Parathyroid adenoma (tissue), 2 donors: ENCODE data around the gene KIAA0040.
"Not testable (repeated sequence)": the region's sequence is repeated elsewhere in the genome, so short reads cannot be mapped to it uniquely, and the experiment has no call there.

Source experiments
- H2AFZ ChIP-seq: fragments of 300-600 bp; sonication (generic); one replicate; pipeline ENCODE4 v1.7.0; 2017; ENCODE audit warnings: antibody characterized with exemption, mild to moderate bottlenecking
- H3K27ac ChIP-seq: fragments of 300-600 bp; sonication (generic); one replicate; pipeline ENCODE4 v1.7.0; 2017
- H3K27me3 ChIP-seq: fragments of 300-600 bp; sonication (generic); one replicate; pipeline ENCODE4 v1.7.0; 2017; ENCODE audit warnings: low read length; ENCODE audit not compliant: control insufficient read depth, insufficient read depth
- H3K36me3 ChIP-seq: fragments of 300-600 bp; sonication (generic); one replicate; pipeline ENCODE4 v1.7.0; 2017; ENCODE audit warnings: low read length; ENCODE audit not compliant: control insufficient read depth, insufficient read depth
- H3K4me1 ChIP-seq: fragments of 300-600 bp; sonication (generic); one replicate; pipeline ENCODE4 v1.7.0; 2017; ENCODE audit warnings: control low read depth
- H3K4me2 ChIP-seq: fragments of 300-600 bp; sonication (generic); one replicate; pipeline ENCODE4 v1.7.0; 2017; ENCODE audit warnings: low read length
- H3K4me3 ChIP-seq: fragments of 300-600 bp; sonication (generic); one replicate; pipeline ENCODE4 v1.7.0; 2017; ENCODE audit warnings: low read depth, low read length
- H3K79me2 ChIP-seq: fragments of 300-600 bp; sonication (generic); one replicate; pipeline ENCODE4 v1.7.0; 2017; ENCODE audit warnings: control low read depth
- H3K9ac ChIP-seq: fragments of 300-600 bp; sonication (generic); one replicate; pipeline ENCODE4 v1.7.0; 2017; ENCODE audit warnings: mild to moderate bottlenecking
- H3K9me3 ChIP-seq: fragments of 300-600 bp; sonication (generic); one replicate; pipeline ENCODE4 v1.7.0; 2017; ENCODE audit warnings: low read length; ENCODE audit not compliant: control insufficient read depth
- TF ChIP-seq, protein P1 (sequence below): fragments of 300-600 bp; sonication (generic); IDR thresholded peaks from one replicate; pipeline ENCODE4 v1.7.0; 2017; ENCODE audit warnings: antibody characterized with exemption, mild to moderate bottlenecking
- donor health status: primary hyperparathyroidism.

KIAA0040 gene

DNA sequence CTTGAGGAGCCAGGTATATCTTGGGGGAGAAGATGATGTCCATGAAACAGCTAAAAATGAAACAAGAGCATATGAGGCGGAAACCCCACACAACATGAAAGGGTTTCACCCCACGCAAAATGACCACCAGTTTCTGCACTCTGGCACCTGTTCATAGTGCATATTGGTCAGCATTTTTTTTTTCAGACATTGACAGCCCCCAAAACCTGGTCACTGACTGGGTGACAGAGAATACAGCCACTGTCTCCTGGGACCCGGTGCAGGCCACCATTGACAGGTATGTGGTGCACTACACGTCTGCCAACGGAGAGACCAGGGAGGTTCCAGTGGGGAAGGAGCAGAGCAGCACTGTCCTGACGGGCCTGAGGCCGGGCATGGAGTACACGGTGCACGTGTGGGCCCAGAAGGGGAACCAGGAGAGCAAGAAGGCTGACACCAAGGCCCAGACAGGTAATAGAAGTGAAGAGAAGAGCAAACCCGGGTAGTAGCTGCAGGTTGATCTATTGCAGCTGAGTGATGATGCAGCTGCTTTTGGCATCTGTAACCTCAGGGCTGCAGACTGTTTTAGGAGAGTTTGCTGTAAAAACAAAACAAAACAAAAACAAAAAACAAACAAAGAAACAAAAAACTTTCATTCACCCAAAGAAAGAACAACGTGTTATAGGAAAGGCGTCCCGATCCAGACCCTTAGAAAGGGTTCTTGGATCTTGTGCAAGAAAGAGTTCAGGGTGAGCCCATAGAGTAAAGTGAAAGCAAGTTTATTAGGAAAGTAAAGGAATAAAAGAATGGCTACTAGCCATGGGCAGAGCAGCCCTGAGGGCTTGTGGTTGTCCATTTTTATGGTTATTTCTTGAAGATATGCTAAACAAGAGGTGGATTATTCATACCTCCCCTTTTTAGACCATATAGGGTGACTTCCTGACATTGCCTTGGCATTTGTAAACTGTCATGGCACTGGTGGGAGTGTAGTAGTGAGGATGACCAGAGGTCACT is 73.9 kb downstream of the KIAA0040 start:
- Histone ChIP-seq H3K36me3 (no peaks in the 10 kb centered on the region), H3K9me3 (no peaks in the 10 kb centered on the region), H3K4me3 (no peak overlapping the region), H3K4me2 (no peak overlapping the region), H3K27me3 (no peaks in the 10 kb centered on the region), H3K27ac (no peak overlapping the region), H3K79me2 (no peaks in the 10 kb centered on the region), H3K4me1 (no peaks in the 10 kb centered on the region), H3K9ac (no peak overlapping the region), H2AFZ (no peak overlapping the region)
- TF ChIP-seq, protein P1, sequence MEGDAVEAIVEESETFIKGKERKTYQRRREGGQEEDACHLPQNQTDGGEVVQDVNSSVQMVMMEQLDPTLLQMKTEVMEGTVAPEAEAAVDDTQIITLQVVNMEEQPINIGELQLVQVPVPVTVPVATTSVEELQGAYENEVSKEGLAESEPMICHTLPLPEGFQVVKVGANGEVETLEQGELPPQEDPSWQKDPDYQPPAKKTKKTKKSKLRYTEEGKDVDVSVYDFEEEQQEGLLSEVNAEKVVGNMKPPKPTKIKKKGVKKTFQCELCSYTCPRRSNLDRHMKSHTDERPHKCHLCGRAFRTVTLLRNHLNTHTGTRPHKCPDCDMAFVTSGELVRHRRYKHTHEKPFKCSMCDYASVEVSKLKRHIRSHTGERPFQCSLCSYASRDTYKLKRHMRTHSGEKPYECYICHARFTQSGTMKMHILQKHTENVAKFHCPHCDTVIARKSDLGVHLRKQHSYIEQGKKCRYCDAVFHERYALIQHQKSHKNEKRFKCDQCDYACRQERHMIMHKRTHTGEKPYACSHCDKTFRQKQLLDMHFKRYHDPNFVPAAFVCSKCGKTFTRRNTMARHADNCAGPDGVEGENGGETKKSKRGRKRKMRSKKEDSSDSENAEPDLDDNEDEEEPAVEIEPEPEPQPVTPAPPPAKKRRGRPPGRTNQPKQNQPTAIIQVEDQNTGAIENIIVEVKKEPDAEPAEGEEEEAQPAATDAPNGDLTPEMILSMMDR = no peak

DNA sequence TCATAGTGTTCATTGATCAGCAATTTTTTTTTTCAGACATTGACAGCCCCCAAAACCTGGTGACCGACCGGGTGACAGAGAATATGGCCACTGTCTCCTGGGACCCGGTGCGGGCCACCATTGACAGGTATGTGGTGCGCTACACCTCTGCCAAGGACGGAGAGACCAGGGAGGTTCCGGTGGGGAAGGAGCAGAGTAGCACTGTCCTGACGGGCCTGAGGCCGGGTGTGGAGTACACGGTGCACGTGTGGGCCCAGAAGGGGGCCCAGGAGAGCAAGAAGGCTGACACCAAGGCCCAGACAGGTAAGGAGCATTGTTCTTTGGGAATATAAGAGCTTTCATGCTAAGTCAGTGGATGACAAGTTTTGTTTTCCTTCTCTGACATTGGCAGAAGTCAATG is 75.7 kb downstream of the KIAA0040 start:
- Histone ChIP-seq H3K4me3 (no peak overlapping the region), H3K4me1 (no peaks in the 10 kb centered on the region), H3K36me3 (no peaks in the 10 kb centered on the region), H3K27me3 (no peaks in the 10 kb centered on the region), H2AFZ (no peak overlapping the region), H3K4me2 (no peak overlapping the region), H3K27ac (no peak overlapping the region), H3K79me2 (no peaks in the 10 kb centered on the region), H3K9ac (no peak overlapping the region), H3K9me3 (no peaks in the 10 kb centered on the region)
- TF ChIP-seq, protein P1 = no peak

DNA sequence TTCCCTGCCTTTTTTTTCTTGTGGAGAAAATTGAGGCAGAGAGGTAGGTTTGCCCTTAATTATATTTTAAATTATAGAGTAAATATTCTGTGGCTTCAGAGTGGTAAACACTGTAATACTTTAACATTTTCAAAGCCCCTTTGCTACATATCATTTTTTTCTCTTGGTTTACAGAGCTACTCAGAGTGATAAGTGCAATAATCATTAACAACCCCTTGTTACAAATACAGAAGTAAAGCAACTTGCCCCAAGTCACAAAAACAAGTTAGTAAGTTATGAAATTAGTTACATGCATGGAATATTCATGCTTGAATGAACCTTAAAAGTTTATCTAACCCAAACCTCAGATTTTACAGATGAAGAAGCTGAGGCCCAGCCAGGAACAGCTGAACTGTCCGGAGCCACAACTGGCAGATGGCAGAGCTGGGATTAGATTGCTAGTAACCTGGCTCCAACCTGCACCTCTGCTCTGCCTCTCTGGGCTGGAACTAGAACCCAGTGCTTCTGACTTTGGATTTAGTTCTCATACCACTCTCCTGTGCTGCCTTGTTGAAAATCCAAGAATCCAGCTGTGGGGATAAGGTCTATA is 76.3 kb downstream of the KIAA0040 start:
- Histone ChIP-seq H3K36me3 (no peaks in the 10 kb centered on the region), H2AFZ (no peak overlapping the region), H3K79me2 (no peaks in the 10 kb centered on the region), H3K27me3 (no peaks in the 10 kb centered on the region), H3K4me2 (no peak overlapping the region), H3K9ac (no peak overlapping the region), H3K4me3 (no peak overlapping the region), H3K27ac (no peak overlapping the region), H3K9me3 (no peaks in the 10 kb centered on the region), H3K4me1 (no peaks in the 10 kb centered on the region)
- TF ChIP-seq, protein P1 = no peak

DNA sequence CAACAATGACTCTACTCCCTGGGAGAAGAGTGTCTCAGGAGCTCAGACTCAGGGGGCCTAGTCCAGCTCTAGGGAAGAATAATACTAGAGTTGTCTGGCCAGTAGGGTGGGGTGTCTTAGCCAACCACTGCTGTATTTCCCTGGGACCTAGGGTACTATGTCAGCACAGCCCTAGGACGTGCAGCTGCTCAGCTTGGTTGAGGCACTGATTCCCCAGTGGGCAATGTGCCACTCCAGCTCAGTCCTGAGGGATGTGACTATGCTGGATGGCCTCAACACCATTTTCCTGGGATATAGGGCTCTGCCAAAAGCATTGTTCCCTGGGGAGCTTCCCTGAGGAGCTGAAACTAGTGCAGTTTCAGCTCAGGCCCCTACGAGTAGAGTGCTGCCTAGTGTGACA is 77.6 kb downstream of the KIAA0040 start:
- Histone ChIP-seq H2AFZ (no peak overlapping the region), H3K36me3 (no peaks in the 10 kb centered on the region), H3K79me2 (no peaks in the 10 kb centered on the region), H3K27ac (no peak overlapping the region), H3K4me3 (no peak overlapping the region), H3K4me2 (no peak overlapping the region), H3K9me3 (no peaks in the 10 kb centered on the region), H3K27me3 (no peaks in the 10 kb centered on the region), H3K4me1 (no peaks in the 10 kb centered on the region), H3K9ac (no peak overlapping the region)
- TF ChIP-seq, protein P1 = no peak

DNA sequence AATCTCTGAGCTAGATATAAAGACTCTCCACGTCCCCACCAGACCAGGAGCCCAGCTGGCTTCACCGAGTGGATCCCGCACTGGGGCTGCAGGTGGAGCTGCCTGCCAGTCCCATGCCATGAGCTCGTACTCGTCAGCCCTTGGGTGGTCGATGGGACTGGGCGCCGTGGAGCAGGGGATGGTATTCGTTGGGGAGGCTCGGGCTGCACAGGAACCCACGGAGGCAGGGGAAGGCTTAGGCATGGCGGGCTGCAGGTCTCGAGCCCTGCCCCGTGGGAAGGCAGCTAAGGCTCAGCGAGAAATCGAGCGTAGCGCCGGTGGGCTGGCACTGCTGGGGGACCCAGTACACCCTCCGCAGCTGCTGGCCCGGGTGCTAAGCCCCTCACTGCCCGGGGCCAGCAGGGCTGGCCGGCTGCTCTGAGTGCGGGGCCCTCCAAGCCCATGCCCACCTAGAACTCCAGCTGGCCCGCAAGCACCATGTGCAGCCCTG is 84.2 kb downstream of the KIAA0040 start:
- H3K27me3 ChIP-seq, H3K36me3 ChIP-seq, H3K79me2 ChIP-seq, H3K27ac ChIP-seq, H3K4me1 ChIP-seq, H3K9ac ChIP-seq, H3K9me3 ChIP-seq, H2AFZ ChIP-seq, H3K4me2 ChIP-seq, H3K4me3 ChIP-seq: not testable (repeated sequence)
